ENCODE results near the gene RAI2.

The RAI2 gene

DNA sequence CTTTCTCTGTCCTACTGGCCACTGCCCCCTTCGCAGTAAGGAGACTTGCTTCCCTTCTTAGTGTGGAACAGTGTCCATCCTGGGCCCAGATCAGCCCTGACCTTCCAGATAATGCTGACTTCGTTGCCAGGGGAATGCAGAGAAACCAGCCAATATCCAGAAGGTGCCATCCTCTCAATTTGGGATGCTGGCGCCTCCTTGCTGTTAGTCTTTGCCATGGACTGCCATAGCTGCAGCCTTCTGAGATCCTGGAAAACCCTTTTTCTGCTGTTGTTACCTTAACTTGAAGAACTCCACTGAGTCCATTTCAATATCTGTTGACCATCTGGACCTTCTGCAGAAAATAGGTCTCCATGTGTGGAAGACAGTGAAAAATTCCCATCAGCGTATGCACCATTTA, 21.8 kb downstream of the RAI2 start:
- no peak for DNase-seq (ENCODE audit: low read depth, low spot score)
- Histone ChIP-seq H3K9me3 (ENCODE audit: low read depth, low read length) (no peaks in the 10 kb centered on the region), H3K9ac (ENCODE audit: insufficient read length) (no peak overlapping the region), H3K4me3 (no peak overlapping the region), H3K27ac (no peak overlapping the region), H3K36me3 (ENCODE audit: insufficient read depth, low read length) (no peaks in the 10 kb centered on the region)
- TF ChIP-seq POLR2AphosphoS5 (IDR thresholded peaks at IDR 0.05; ENCODE audit: borderline replicate concordance, low read depth, low read length) (no peak), FOXP2 (optimal IDR thresholded peaks at IDR 0.05; ENCODE audit: control extremely low read depth, extremely low read length, insufficient read depth) (no peak)

DNA sequence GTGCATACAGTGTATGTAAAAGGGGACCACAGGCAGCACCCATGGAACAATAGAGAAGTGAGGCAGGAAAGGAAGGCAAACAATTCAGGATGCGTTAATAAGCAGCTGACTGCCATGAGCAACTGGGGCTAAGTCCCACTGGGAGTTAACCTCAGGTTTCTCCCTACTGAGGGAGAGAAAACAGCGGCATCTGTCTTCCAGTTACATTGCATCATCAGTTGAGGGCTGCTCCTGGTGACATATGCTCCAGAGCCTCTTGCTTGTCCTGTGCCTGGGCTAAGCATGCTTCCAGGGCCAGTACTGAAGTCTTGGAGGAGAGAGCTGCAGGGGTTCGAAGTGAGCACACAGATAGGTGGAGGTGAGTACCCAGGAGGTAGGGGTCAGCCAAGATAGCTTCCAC, 24.3 kb downstream of the RAI2 start:
- no peak for DNase-seq (ENCODE audit: low read depth, low spot score)
- H3K9me3 ChIP-seq (ENCODE audit: low read depth, low read length): no peaks in the 10 kb centered on the region
- H3K36me3 ChIP-seq (ENCODE audit: insufficient read depth, low read length): no peaks in the 10 kb centered on the region
- H3K27ac ChIP-seq: no peak overlapping the region
- H3K9ac ChIP-seq (ENCODE audit: insufficient read length): no peak overlapping the region
- H3K4me3 ChIP-seq: no peak overlapping the region
- TF ChIP-seq POLR2AphosphoS5 (IDR thresholded peaks at IDR 0.05; ENCODE audit: borderline replicate concordance, low read depth, low read length) (no peak), EZH2 (IDR thresholded peaks at IDR 0.05) (no peak), FOXP2 (optimal IDR thresholded peaks at IDR 0.05; ENCODE audit: control extremely low read depth, extremely low read length, insufficient read depth) (no peak)

DNA sequence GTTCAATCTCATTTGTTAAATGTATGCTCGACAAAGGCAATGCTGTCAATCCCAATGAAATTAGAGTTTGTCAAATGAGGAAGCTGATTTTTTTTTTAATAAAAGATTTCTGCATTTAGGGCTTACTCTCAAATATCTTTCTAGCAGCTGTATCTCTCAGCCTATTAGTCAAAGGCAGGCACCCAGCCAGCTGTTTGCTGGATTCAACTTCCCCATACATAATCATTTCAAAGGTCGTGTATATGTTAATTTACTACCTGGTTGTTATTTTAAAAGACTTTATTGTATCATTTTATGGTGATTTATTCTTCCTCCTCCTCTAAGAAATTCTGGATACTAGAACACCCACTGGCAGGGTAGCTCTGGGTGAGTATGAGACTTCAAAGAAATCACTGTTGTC, 27.1 kb downstream of the RAI2 start:
- H3K27ac ChIP-seq: no peak overlapping the region
- no peak overlapping the region for H3K4me3 ChIP-seq
- no peaks in the 10 kb centered on the region for H3K9me3 ChIP-seq (ENCODE audit: low read depth, low read length)
- no peak for TF ChIP-seq POLR2AphosphoS5 (IDR thresholded peaks at IDR 0.05; ENCODE audit: borderline replicate concordance, low read depth, low read length)
- no peak for TF ChIP-seq EZH2 (IDR thresholded peaks at IDR 0.05)
- no peak for TF ChIP-seq FOXP2 (optimal IDR thresholded peaks at IDR 0.05; ENCODE audit: control extremely low read depth, extremely low read length, insufficient read depth)
- no peaks in the 10 kb centered on the region for H3K36me3 ChIP-seq (ENCODE audit: insufficient read depth, low read length)
- no peak overlapping the region for H3K9ac ChIP-seq (ENCODE audit: insufficient read length)
- no peak for DNase-seq (ENCODE audit: low read depth, low spot score)

DNA sequence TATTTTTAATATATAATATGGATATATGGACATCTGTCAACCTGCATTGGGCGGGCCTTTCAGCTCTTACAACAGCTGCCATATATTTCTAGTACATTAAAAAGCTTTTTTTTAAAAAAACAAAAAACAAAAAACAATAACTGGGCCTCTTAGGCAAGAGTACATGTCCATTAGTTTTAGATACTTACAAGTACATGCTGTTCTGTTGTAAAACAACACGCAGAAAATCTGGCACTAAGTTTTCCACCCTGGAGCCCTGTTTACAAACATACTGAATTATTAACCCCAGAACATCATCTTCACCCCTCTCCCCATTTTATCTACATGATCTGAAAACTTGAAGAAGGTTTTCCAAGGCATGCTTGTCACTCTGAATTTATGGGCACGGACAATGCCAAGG, 29.8 kb downstream of the RAI2 start:
- Histone ChIP-seq H3K4me3 (no peak overlapping the region), H3K9ac (ENCODE audit: insufficient read length) (no peak overlapping the region), H3K27ac (no peak overlapping the region), H3K9me3 (ENCODE audit: low read depth, low read length) (no peaks in the 10 kb centered on the region), H3K36me3 (ENCODE audit: insufficient read depth, low read length) (no peaks in the 10 kb centered on the region)
- no peak for DNase-seq (ENCODE audit: low read depth, low spot score)
- TF ChIP-seq EZH2 (IDR thresholded peaks at IDR 0.05): no peak
- TF ChIP-seq POLR2AphosphoS5 (IDR thresholded peaks at IDR 0.05; ENCODE audit: borderline replicate concordance, low read depth, low read length): no peak
- TF ChIP-seq FOXP2 (optimal IDR thresholded peaks at IDR 0.05; ENCODE audit: control extremely low read depth, extremely low read length, insufficient read depth): no peak

DNA sequence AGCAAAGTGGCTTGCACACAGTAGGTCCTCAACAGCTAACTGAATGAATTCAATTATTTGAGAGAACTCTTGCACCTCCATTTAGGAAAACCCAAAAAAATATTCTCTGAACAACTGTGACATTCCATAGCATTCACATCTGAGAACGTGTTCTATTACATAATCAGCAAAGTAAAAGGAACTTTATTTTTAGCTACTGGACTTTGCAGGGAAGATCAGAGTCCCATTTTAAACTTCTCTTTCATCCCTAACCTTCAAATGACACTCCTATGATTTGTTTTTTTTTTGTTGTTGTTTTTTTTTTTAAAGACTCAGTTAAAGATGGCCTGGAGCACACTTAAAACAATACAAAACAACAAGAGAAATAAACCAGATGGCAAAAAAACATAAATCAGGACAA, 30.9 kb downstream of the RAI2 start:
- Histone ChIP-seq H3K4me3 (no peak overlapping the region), H3K27ac (no peak overlapping the region), H3K9ac (ENCODE audit: insufficient read length) (no peak overlapping the region), H3K36me3 (ENCODE audit: insufficient read depth, low read length) (no peaks in the 10 kb centered on the region), H3K9me3 (ENCODE audit: low read depth, low read length) (no peaks in the 10 kb centered on the region)
- DNase-seq (ENCODE audit: low read depth, low spot score): no peak
- TF ChIP-seq FOXP2 (optimal IDR thresholded peaks at IDR 0.05; ENCODE audit: control extremely low read depth, extremely low read length, insufficient read depth): no peak
- no peak for TF ChIP-seq POLR2AphosphoS5 (IDR thresholded peaks at IDR 0.05; ENCODE audit: borderline replicate concordance, low read depth, low read length)
- TF ChIP-seq EZH2 (IDR thresholded peaks at IDR 0.05): no peak

DNA sequence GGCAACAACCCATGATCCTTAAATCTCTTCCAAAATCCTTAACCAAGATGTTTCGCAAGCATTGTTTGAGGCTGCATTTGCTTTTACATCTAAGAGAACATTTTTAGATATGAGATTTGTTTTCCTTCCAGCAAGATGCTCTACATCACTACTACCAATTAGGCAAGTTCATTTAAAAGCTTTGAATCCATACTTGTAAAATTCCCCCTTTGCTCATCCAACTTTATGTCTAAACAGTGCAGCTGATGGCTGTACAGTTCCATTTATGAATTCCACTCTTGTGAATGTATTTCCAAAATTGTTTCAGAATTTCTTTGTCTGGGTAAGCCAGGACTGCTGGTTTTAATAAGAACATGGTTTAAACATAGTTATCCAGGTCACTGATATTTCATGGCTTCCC, 31.5 kb downstream of the RAI2 start:
- H3K4me3 ChIP-seq: no peak overlapping the region
- H3K9ac ChIP-seq (ENCODE audit: insufficient read length): no peak overlapping the region
- no peaks in the 10 kb centered on the region for H3K36me3 ChIP-seq (ENCODE audit: insufficient read depth, low read length)
- H3K9me3 ChIP-seq (ENCODE audit: low read depth, low read length): no peaks in the 10 kb centered on the region
- TF ChIP-seq POLR2AphosphoS5 (IDR thresholded peaks at IDR 0.05; ENCODE audit: borderline replicate concordance, low read depth, low read length) (no peak), FOXP2 (optimal IDR thresholded peaks at IDR 0.05; ENCODE audit: control extremely low read depth, extremely low read length, insufficient read depth) (no peak), EZH2 (IDR thresholded peaks at IDR 0.05) (no peak)
- no peak overlapping the region for H3K27ac ChIP-seq
- DNase-seq (ENCODE audit: low read depth, low spot score): no peak

DNA sequence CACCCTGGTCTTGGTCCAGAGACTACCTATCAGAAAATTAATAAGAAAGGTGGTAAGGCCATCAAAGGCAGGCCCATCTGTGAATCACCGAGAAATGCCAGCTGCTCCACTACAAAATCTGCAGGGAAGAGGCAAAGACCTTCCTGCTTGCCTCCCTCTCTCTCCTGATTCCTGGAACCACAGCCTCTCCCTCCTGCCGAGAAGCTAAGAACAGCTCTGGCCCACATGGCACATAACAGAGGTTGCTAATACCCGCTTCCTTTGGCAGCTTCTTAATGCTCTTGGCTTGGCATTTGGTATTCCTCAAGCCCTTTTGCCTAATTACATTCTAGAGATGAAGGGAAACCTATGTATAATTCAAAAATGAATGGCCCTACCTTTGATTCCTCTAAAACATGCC, 32.9 kb downstream of the RAI2 start:
- no peaks in the 10 kb centered on the region for H3K9me3 ChIP-seq (ENCODE audit: low read depth, low read length)
- H3K9ac ChIP-seq (ENCODE audit: insufficient read length): no peak overlapping the region
- H3K36me3 ChIP-seq (ENCODE audit: insufficient read depth, low read length): no peaks in the 10 kb centered on the region
- TF ChIP-seq FOXP2 (optimal IDR thresholded peaks at IDR 0.05; ENCODE audit: control extremely low read depth, extremely low read length, insufficient read depth): no peak
- no peak for TF ChIP-seq EZH2 (IDR thresholded peaks at IDR 0.05)
- no peak for TF ChIP-seq POLR2AphosphoS5 (IDR thresholded peaks at IDR 0.05; ENCODE audit: borderline replicate concordance, low read depth, low read length)
- H3K27ac ChIP-seq: no peak overlapping the region
- DNase-seq (ENCODE audit: low read depth, low spot score): no peak
- H3K4me3 ChIP-seq: no peak overlapping the region

DNA sequence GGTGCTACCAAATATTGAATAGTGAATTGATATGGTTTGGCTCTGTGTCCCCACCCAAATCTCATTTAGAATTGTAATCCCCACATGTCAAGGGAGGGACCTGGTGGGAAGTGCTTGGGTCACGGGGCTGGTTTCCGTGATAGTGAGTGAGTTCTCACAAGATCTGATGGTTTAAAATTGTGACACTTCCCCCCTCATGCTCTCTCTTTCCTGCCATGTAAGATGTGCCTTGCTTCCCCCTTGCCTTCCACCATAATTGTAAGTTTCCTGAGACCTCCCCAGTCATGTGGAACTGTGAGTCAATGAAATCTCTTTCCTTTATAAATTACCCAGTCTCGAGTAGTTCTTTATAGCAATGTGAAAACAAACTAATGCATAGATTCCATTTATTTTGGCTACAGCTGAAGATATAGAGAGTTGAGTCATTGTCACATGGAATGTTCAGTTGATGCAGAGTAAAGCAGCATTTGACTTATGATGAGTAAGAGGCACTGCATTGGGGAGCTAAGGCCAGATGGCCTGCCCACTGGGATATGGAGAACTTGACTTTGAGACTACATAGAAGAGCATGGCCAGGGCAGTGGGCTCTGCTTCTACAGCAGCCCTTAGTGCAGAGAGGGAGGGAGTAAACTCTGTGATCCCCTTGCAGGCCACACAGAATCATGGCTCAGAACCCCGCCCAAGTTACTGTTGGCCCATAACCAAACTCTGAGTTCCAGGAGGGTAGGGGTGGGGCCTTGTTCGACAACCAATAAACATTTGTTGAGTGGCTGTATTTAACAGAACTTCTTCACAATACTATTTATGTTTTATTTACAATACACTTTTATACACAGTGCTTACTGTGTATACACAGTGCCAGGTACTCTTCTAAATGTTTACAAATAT, 34.2 kb downstream of the RAI2 start:
- Histone ChIP-seq H3K9ac (ENCODE audit: insufficient read length) (no peak overlapping the region), H3K4me3 (no peak overlapping the region), H3K27ac (no peak overlapping the region), H3K36me3 (ENCODE audit: insufficient read depth, low read length) (no peaks in the 10 kb centered on the region), H3K9me3 (ENCODE audit: low read depth, low read length) (no peaks in the 10 kb centered on the region)
- no peak for TF ChIP-seq FOXP2 (optimal IDR thresholded peaks at IDR 0.05; ENCODE audit: control extremely low read depth, extremely low read length, insufficient read depth)
- no peak for TF ChIP-seq EZH2 (IDR thresholded peaks at IDR 0.05)
- TF ChIP-seq POLR2AphosphoS5 (IDR thresholded peaks at IDR 0.05; ENCODE audit: borderline replicate concordance, low read depth, low read length): no peak
- no peak for DNase-seq (ENCODE audit: low read depth, low spot score)

DNA sequence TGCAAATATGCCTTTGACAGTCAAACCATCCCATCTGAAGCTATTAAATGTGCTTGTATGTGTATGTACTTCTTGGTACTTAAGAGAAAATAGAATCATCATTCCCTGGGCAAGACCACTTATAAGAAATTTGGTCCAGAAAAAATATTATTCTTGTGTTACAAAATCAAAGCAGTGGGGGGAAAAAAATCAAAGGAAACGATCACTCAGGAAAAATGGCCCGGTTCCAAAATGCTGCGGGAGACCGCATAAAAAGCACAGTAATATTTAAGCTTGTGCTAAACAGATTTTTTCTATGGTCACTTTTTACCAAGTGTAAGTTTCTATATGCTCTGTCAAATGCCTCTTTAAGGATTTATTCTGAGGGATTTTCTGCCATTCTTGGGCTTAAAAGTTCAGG, 36.1 kb downstream of the RAI2 start:
- DNase-seq (ENCODE audit: low read depth, low spot score): no peak
- Histone ChIP-seq H3K36me3 (ENCODE audit: insufficient read depth, low read length) (no peaks in the 10 kb centered on the region), H3K4me3 (no peak overlapping the region), H3K9me3 (ENCODE audit: low read depth, low read length) (no peaks in the 10 kb centered on the region), H3K27ac (no peak overlapping the region), H3K9ac (ENCODE audit: insufficient read length) (no peak overlapping the region)
- TF ChIP-seq FOXP2 (optimal IDR thresholded peaks at IDR 0.05; ENCODE audit: control extremely low read depth, extremely low read length, insufficient read depth) (no peak), EZH2 (IDR thresholded peaks at IDR 0.05) (no peak), POLR2AphosphoS5 (IDR thresholded peaks at IDR 0.05; ENCODE audit: borderline replicate concordance, low read depth, low read length) (no peak)
